GM12801 (cell line): ENCODE results near the gene DPH6.

Source experiments
- CTCF ChIP-seq: IDR thresholded peaks from one replicate; pipeline ENCODE4 v1.5.1; 2011; ENCODE audit warnings: control low read depth; ENCODE audit not compliant: insufficient read length; ENCODE audit errors: extremely low read depth

DPH6 gene

GRCh38 chr15:35519052-35519451 lies 26.9 kb downstream of the DPH6 start:
- no peak for TF ChIP-seq CTCF

GRCh38 chr15:35514759-35515158 lies 31.2 kb downstream of the DPH6 start:
- no peak for TF ChIP-seq CTCF

GRCh38 chr15:35507932-35508638 lies 37.9 kb downstream of the DPH6 start:
- TF ChIP-seq CTCF: no peak

GRCh38 chr15:35506272-35506870 lies 39.6 kb downstream of the DPH6 start:
- TF ChIP-seq CTCF: no peak

- no peak for TF ChIP-seq CTCF
Measured at GRCh38 chr15:35505809-35506208, 40.2 kb downstream of the DPH6 start.

- no peak for TF ChIP-seq CTCF
Measured at GRCh38 chr15:35505141-35505540, 40.8 kb downstream of the DPH6 start.

GRCh38 chr15:35499723-35500122 lies 46.2 kb downstream of the DPH6 start:
- no peak for TF ChIP-seq CTCF
